ENCODE data around the gene RP2.

The RP2 gene

DNA sequence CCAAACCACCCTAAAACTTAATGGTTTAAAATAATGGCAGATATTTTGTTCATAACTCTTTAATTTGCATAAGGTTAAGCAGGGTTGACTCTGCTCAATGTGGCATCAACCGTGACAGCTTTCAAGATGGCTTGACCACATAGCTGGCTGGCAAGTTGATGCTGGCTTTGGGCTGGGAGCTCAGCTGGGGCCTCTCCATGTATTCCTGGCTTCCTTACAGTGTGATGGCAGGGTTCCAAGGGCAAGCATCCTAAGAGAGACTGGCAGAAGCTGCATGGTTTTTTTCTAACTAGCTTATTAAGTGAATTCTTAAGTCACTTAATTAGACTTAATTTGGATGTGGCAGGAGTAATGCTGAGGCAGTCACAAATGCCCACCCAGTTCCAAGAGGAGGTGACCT lies 4.5 kb downstream of the RP2 start:
- TF ChIP-seq CTCF (IDR thresholded peaks at IDR 0.05; ENCODE audit: insufficient read depth, low read depth, low read length, missing control alignments), result no peak
- no peak overlapping the region for H3K4me3 ChIP-seq (ENCODE audit: low read length)
- DNase-seq (ENCODE audit: low read depth), result no peak

GRCh38 chrX:46844913-46845312 lies 8.1 kb downstream of the RP2 start:
- no peak for TF ChIP-seq CTCF (IDR thresholded peaks at IDR 0.05; ENCODE audit: insufficient read depth, low read depth, low read length, missing control alignments)
- no peak overlapping the region for H3K4me3 ChIP-seq (ENCODE audit: low read length)
- no peak for DNase-seq (ENCODE audit: low read depth)

- TF ChIP-seq CTCF (IDR thresholded peaks at IDR 0.05; ENCODE audit: insufficient read depth, low read depth, low read length, missing control alignments), result no peak
- peak; percentile 28 for DNase-seq (ENCODE audit: low read depth)
- no peak overlapping the region for H3K4me3 ChIP-seq (ENCODE audit: low read length)
Observed at GRCh38 chrX:46849933-46850332, 13.1 kb downstream of the RP2 start.

- H3K4me3 ChIP-seq (ENCODE audit: low read length), result no peak overlapping the region
- no peak for DNase-seq (ENCODE audit: low read depth)
- no peak for TF ChIP-seq CTCF (IDR thresholded peaks at IDR 0.05; ENCODE audit: insufficient read depth, low read depth, low read length, missing control alignments)
Observed at GRCh38 chrX:46850771-46851170, 13.9 kb downstream of the RP2 start.

DNA sequence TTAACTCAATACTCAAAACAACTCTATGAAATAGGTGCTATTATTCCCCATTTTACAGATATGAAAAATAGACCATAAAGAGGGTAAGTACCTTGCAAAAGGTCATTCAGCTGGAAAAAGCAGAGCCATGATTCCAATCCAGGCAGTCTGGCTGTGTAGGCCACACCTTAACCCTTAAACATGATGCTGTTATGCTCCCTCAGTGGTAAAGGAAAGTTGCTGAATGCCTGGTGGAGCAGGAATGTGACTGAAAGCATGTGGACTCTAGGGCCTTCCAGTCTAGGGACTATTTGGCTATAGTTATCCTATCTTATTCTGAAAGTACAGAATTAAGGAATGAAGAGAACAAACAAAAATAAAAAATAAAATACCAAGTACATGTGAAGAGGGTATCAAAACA lies 19.6 kb downstream of the RP2 start:
- no peak for DNase-seq (ENCODE audit: low read depth)
- no peak for TF ChIP-seq CTCF (IDR thresholded peaks at IDR 0.05; ENCODE audit: insufficient read depth, low read depth, low read length, missing control alignments)
- no peak overlapping the region for H3K4me3 ChIP-seq (ENCODE audit: low read length)

- no peak for TF ChIP-seq CTCF (IDR thresholded peaks at IDR 0.05; ENCODE audit: insufficient read depth, low read depth, low read length, missing control alignments)
- no peak for DNase-seq (ENCODE audit: low read depth)
- no peak overlapping the region for H3K4me3 ChIP-seq (ENCODE audit: low read length)
Observed at GRCh38 chrX:46860557-46860956, 23.7 kb downstream of the RP2 start.

GRCh38 chrX:46863072-46863471 lies 26.2 kb downstream of the RP2 start:
- no peak for DNase-seq (ENCODE audit: low read depth)
- no peak for TF ChIP-seq CTCF (IDR thresholded peaks at IDR 0.05; ENCODE audit: insufficient read depth, low read depth, low read length, missing control alignments)
- H3K4me3 ChIP-seq (ENCODE audit: low read length), result no peak overlapping the region

All from epithelial cell of esophagus (primary cell).